A549 (cell line): ENCODE measurements around the gene LSM7. TPM values are rescaled to one million over a fixed set of nuclear protein-coding genes. Genes with fewer than 3 reads are reported as not detected.

Experiments used
- ATAC-seq, 2 experiments: fragments of 200-7000 bp in 1 of 2; fragments of >200 bp in 1 of 2; cut with Nextera tagmentation in 1 of 2; cut with Tn5 transposase in 1 of 2; 3 replicates each; pipeline versions ENCODE4 v1.8.0 to v1.9.1; 2018 to 2020; ENCODE audit warnings: mild to moderate bottlenecking in 1 of 2, moderate library complexity in 1 of 2
- CTCF ChIA-PET: fragments of 300-600 bp; sonication (Branson Sonifier 250); formaldehyde crosslinking; extraction: SDS; loops from one replicate; lab custom pipeline; 2021; ENCODE audit warnings: antibody characterized with exemption, inconsistent platforms; lab: Yijun Ruan, JAX
- POLR2A ChIA-PET: fragments of 350-600 bp; formaldehyde crosslinking; extraction: SDS; loops from one replicate; lab custom pipeline; 2021; ENCODE audit warnings: antibody characterized with exemption, inconsistent platforms; lab: Yijun Ruan, JAX
- DNase-seq, 2 experiments: peaks; one replicate each; pipeline versions ENCODE4 v3.0.0 to v3.0.0-alpha.2; 2011 to 2016; ENCODE audit warnings: low read depth in 1 of 2, low spot score in 1 of 2
- FAIRE-seq: peaks from 2 replicates; lab custom pipeline; 2011; peaks lifted over from hg19 to GRCh38; lab: Jason Lieb, UNC
- H3K27ac ChIP-seq, 2 experiments: fragments of >200 bp; sonication (Bioruptor Twin); formaldehyde crosslinking; 3 replicates each; pipeline ENCODE4 v1.5.1; 2016 to 2017
- H3K4me1 ChIP-seq: fragments of >200 bp; sonication (Bioruptor Twin); formaldehyde crosslinking; 3 replicates; pipeline ENCODE4 v1.6.1; 2016
- H3K4me2 ChIP-seq: fragments of >200 bp; sonication (Bioruptor Twin); formaldehyde crosslinking; 3 replicates; pipeline ENCODE4 v1.6.1; 2016
- H3K4me3 ChIP-seq: fragments of >200 bp; sonication (Bioruptor Twin); formaldehyde crosslinking; 3 replicates; pipeline ENCODE4 v1.5.1; 2016
- H3K9me3 ChIP-seq: fragments of >200 bp; sonication (Bioruptor Twin); formaldehyde crosslinking; 3 replicates; pipeline ENCODE4 v1.6.1; 2016
- EHF ChIP-seq: fragments of 250-450 bp; sonication (Bioruptor Pico); IDR thresholded peaks from 2 replicates; pipeline ENCODE4 v1.5.0; 2020; ENCODE audit warnings: mild to moderate bottlenecking
- EHMT2 ChIP-seq: fragments of 200-600 bp; sonication (generic); IDR thresholded peaks from 2 replicates; pipeline ENCODE4 v1.6.1; 2016; ENCODE audit warnings: antibody characterized with exemption, low read depth, mild to moderate bottlenecking, moderate library complexity
- HDAC2 ChIP-seq: fragments of 200-600 bp; sonication (generic); IDR thresholded peaks from 2 replicates; pipeline ENCODE4 v1.6.1; 2016
- HEYL ChIP-seq: fragments of 250-450 bp; sonication (Bioruptor Pico); IDR thresholded peaks from 2 replicates; pipeline ENCODE4 v1.8.0; 2021; ENCODE audit warnings: mild to moderate bottlenecking, moderate library complexity
- HOXB13 ChIP-seq: fragments of 250-450 bp; sonication (Bioruptor Pico); IDR thresholded peaks from 2 replicates; pipeline ENCODE4 v1.5.0; 2020; ENCODE audit warnings: low read depth, mild to moderate bottlenecking, moderate library complexity
- JUN ChIP-seq, 2 experiments: fragments of >200 bp; sonication (Bioruptor Twin); formaldehyde crosslinking; IDR thresholded peaks; 2 replicates in 1 of 2; 3 replicates in 1 of 2; pipeline ENCODE4 v1.6.1; 2016 to 2017
- KDM1A ChIP-seq: fragments of 200-600 bp; sonication (generic); IDR thresholded peaks from 2 replicates; pipeline ENCODE4 v1.6.1; 2016; ENCODE audit warnings: low read depth, mild to moderate bottlenecking
- MAZ ChIP-seq: fragments of 150-350 bp; IDR thresholded peaks from 2 replicates; pipeline ENCODE4 v1.6.1; 2014; ENCODE audit warnings: antibody characterized with exemption, low read depth, low read length, borderline replicate concordance
- NFE2L2 ChIP-seq: fragments of 150-350 bp; conservative IDR thresholded peaks from 2 replicates; pipeline ENCODE4 v1.6.1; 2014; ENCODE audit warnings: low read length
- NPAS2 ChIP-seq: fragments of 250-450 bp; sonication (Bioruptor Pico); IDR thresholded peaks from 2 replicates; pipeline ENCODE4 v1.8.0; 2022; ENCODE audit warnings: mild to moderate bottlenecking, moderate library complexity, borderline replicate concordance
- NR3C1 ChIP-seq: fragments of >200 bp; sonication (Bioruptor Twin); formaldehyde crosslinking; IDR thresholded peaks from 3 replicates; pipeline ENCODE4 v1.6.1; 2017
- PHF8 ChIP-seq: fragments of 200-600 bp; sonication (generic); IDR thresholded peaks from 2 replicates; pipeline ENCODE4 v1.6.1; 2016; ENCODE audit warnings: low read depth, mild to moderate bottlenecking, antibody characterized with exemption, moderate library complexity, borderline replicate concordance
- RARB ChIP-seq: fragments of 250-450 bp; sonication (Bioruptor Pico); IDR thresholded peaks from 2 replicates; pipeline ENCODE4 v1.8.0; 2021; ENCODE audit warnings: mild to moderate bottlenecking, moderate library complexity
- TP53 ChIP-seq: fragments of 250-450 bp; sonication (Bioruptor Pico); IDR thresholded peaks from 2 replicates; pipeline ENCODE4 v1.5.0; 2021; ENCODE audit warnings: mild to moderate bottlenecking, moderate library complexity
- USF2 ChIP-seq: fragments of 450-650 bp; IDR thresholded peaks from 2 replicates; pipeline ENCODE4 v1.6.1; 2014; ENCODE audit warnings: antibody characterized with exemption
- ZC3H11A ChIP-seq: fragments of 450-650 bp; IDR thresholded peaks from 2 replicates; pipeline ENCODE4 v1.6.1; 2014; ENCODE audit warnings: antibody characterized with exemption, mild to moderate bottlenecking
- ZNF302 ChIP-seq: fragments of 250-450 bp; sonication (Bioruptor Pico); IDR thresholded peaks from 2 replicates; pipeline ENCODE4 v1.9.0; 2021; ENCODE audit warnings: inconsistent platforms, mild to moderate bottlenecking, moderate library complexity
- ZSCAN20 ChIP-seq: fragments of 250-450 bp; sonication (Bioruptor Pico); IDR thresholded peaks from 2 replicates; pipeline ENCODE4 v1.8.0; 2022; ENCODE audit warnings: mild to moderate bottlenecking, moderate library complexity
- WGBS: methylation state at CpG from one replicate; pipeline ENCODE4 v1.1.6; 2017; ENCODE audit errors: missing lambda C conversion rate; 5-methylcytosine and 5-hydroxymethylcytosine counted together
- polyA plus RNA-seq, 4 experiments: library from polyadenylated mRNA; depleted of rRNA in 3 of 4; stranded (reverse); fragments of >200 nt; fragmentation: RNase III in 1 of 4; extraction: RNeasy Plus Mini Kit Qiagen cat#74134 plus additional on column Dnase treatment in 1 of 4; gene quantifications; 2 replicates in 3 of 4; 3 replicates in 1 of 4; pipeline ENCODE4 v1.2.3, GENCODE V29; 2011 to 2017
- TF ChIP-seq, protein P1 (sequence below): fragments of 150-350 bp; IDR thresholded peaks from 2 replicates; pipeline ENCODE4 v1.6.1; 2014; ENCODE audit warnings: low read depth, mild to moderate bottlenecking, low read length
- TF ChIP-seq, protein P2 (sequence below): fragments of >200 bp; sonication (Bioruptor Twin); formaldehyde crosslinking; IDR thresholded peaks from 2 replicates; pipeline ENCODE4 v1.6.1; 2016
- TF ChIP-seq, protein P3 (sequence below): fragments of 250-450 bp; sonication (Bioruptor Pico); IDR thresholded peaks from 2 replicates; pipeline ENCODE4 v1.5.0; 2020; ENCODE audit warnings: low read depth, mild to moderate bottlenecking, moderate library complexity
- TF ChIP-seq, protein P4 (sequence below): IDR thresholded peaks from 2 replicates; pipeline ENCODE4 v1.6.1; 2012

The LSM7 gene
- polyA plus RNA-seq, 2 of the 4 experiments (the other 2 are of a cell fraction) = 140 to 144 TPM

- H3K27ac ChIP-seq = no peak overlapping the region
- ATAC-seq = no peak
- no peaks in the 10 kb centered on the region for H3K4me1 ChIP-seq
- no peak for FAIRE-seq
- 96% methylated on average over 16 of the region's 39 CpGs for WGBS
- no peak overlapping the region for H3K4me2 ChIP-seq
- POLR2A ChIA-PET = no interaction called here
- H3K9me3 ChIP-seq = no peaks in the 10 kb centered on the region
- CTCF ChIA-PET = no interaction called here
- TF ChIP-seq HOXB13 (no peak), TP53 (no peak), JUN (IDR thresholded peaks at IDR 0.05) (no peak), ZC3H11A (no peak), EHMT2 (no peak), ZSCAN20 (CRISPR knock-in tag) (no peak), USF2 (no peak), EHF (CRISPR knock-in tag) (no peak), NFE2L2 (no peak), NPAS2 (no peak)
- TF ChIP-seq, protein P1, sequence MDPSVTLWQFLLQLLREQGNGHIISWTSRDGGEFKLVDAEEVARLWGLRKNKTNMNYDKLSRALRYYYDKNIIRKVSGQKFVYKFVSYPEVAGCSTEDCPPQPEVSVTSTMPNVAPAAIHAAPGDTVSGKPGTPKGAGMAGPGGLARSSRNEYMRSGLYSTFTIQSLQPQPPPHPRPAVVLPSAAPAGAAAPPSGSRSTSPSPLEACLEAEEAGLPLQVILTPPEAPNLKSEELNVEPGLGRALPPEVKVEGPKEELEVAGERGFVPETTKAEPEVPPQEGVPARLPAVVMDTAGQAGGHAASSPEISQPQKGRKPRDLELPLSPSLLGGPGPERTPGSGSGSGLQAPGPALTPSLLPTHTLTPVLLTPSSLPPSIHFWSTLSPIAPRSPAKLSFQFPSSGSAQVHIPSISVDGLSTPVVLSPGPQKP = no peak
- H3K4me3 ChIP-seq = no peak overlapping the region
- DNase-seq = no peak
Observed at GRCh38 chr19:2321565-2322283, 6.7 kb downstream of the LSM7 start.

- CTCF ChIA-PET = interaction anchor here (1.2 kb wide), 1 partner anchor 12 kb away, joined by 3 read pairs; the partner anchor contains the start of gene LINGO3
- WGBS = 89% methylated on average over 7 of the region's 12 CpGs
- Histone ChIP-seq H3K27ac (no peak overlapping the region), H3K4me1 (no peaks in the 10 kb centered on the region), H3K4me3 (no peak overlapping the region), H3K4me2 (no peak overlapping the region), H3K9me3 (no peaks in the 10 kb centered on the region)
- no peak for FAIRE-seq
- no peak for DNase-seq
- TF ChIP-seq, protein P2, sequence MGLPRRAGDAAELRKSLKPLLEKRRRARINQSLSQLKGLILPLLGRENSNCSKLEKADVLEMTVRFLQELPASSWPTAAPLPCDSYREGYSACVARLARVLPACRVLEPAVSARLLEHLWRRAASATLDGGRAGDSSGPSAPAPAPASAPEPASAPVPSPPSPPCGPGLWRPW = no peak
- TF ChIP-seq ZNF302 (no peak), KDM1A (no peak)
- no peak for ATAC-seq
- POLR2A ChIA-PET = no interaction called here
Observed at GRCh38 chr19:2320939-2321338, 7.4 kb downstream of the LSM7 start.

DNA sequence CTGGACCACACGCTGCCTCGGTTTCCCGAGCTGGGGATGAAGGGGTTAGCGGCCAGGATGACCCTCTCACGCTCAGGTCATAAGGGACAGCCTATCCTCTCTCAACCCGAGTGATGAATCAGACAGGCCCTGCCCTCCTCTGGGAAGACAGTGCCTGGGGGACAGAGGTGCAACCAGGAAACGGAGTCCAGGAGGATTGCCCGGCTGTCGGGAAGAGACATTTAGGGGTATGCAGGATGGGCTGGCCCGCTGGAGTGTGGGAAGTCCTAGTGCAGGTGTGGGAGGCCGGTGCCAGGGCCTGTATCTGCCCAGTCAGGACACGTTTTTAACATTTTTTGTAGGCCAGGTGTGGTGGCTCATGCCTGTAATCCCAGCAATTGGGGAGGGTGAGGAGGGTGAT, 8.3 kb downstream of the LSM7 start:
- CTCF ChIA-PET = interaction anchor here (1.2 kb wide), 1 partner anchor 12 kb away, joined by 3 read pairs; the partner anchor contains the start of gene LINGO3
- no peak for FAIRE-seq
- Histone ChIP-seq H3K4me2 (no peak overlapping the region), H3K4me3 (no peak overlapping the region), H3K27ac (no peak overlapping the region), H3K4me1 (no peaks in the 10 kb centered on the region), H3K9me3 (peaks cover 6% of the 10 kb centered on the region; the same call in 1 of the 3 replicates)
- no peak for DNase-seq
- POLR2A ChIA-PET = no interaction called here
- 88% methylated on average over 4 of the region's 12 CpGs for WGBS
- no peak for TF ChIP-seq MAZ
- TF ChIP-seq HDAC2 = no peak
- no peak for TF ChIP-seq PHF8
- TF ChIP-seq, protein P1 = no peak
- TF ChIP-seq, protein P3, sequence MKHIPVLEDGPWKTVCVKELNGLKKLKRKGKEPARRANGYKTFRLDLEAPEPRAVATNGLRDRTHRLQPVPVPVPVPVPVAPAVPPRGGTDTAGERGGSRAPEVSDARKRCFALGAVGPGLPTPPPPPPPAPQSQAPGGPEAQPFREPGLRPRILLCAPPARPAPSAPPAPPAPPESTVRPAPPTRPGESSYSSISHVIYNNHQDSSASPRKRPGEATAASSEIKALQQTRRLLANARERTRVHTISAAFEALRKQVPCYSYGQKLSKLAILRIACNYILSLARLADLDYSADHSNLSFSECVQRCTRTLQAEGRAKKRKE = no peak
- TF ChIP-seq, protein P4, sequence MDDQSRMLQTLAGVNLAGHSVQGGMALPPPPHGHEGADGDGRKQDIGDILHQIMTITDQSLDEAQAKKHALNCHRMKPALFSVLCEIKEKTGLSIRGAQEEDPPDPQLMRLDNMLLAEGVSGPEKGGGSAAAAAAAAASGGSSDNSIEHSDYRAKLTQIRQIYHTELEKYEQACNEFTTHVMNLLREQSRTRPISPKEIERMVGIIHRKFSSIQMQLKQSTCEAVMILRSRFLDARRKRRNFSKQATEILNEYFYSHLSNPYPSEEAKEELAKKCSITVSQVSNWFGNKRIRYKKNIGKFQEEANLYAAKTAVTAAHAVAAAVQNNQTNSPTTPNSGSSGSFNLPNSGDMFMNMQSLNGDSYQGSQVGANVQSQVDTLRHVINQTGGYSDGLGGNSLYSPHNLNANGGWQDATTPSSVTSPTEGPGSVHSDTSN = no peak
- no peak for TF ChIP-seq RARB (CRISPR knock-in tag)
- TF ChIP-seq HEYL (CRISPR knock-in tag) = no peak
- no peak for TF ChIP-seq NR3C1
- no peak; a peak in 1 of 6 replicates for ATAC-seq
